Measurements from ENCODE around the gene SNX14.

- TF ChIP-seq CBX5 (IDR thresholded peaks at IDR 0.05; ENCODE audit: low read depth, low read length) (no peak), CTCF (IDR thresholded peaks at IDR 0.05; ENCODE audit: control extremely low read depth in 1 of 3, insufficient read depth in 1 of 3, low read depth in 1 of 3, low read length in 3 of 3) (no peak), POLR2AphosphoS5 (IDR thresholded peaks at IDR 0.05; ENCODE audit: low read depth, low read length) (no peak), JUND (IDR thresholded peaks at IDR 0.05; ENCODE audit: low read length) (no peak), EZH2 (IDR thresholded peaks at IDR 0.05; ENCODE audit: low read depth, low read length, severe bottlenecking) (no peak), SIN3A (conservative IDR thresholded peaks at IDR 0.05 in 1 of 2, IDR thresholded peaks at IDR 0.05 in 1 of 2; ENCODE audit: low read depth in 1 of 2, low read length in 2 of 2) (no peak), EP300 (IDR thresholded peaks at IDR 0.05; ENCODE audit: borderline replicate concordance in 1 of 2, low read depth in 2 of 2, low read length in 2 of 2) (no peak), BACH1 (IDR thresholded peaks at IDR 0.05; ENCODE audit: low read length) (no peak), POLR2A (IDR thresholded peaks at IDR 0.05; ENCODE audit: control extremely low read depth in 1 of 2, low read depth in 2 of 2, low read length in 2 of 2) (no peak), TAF1 (IDR thresholded peaks at IDR 0.05; ENCODE audit: low read depth, low read length) (no peak), ATF3 (IDR thresholded peaks at IDR 0.05; ENCODE audit: insufficient read depth, low read depth, low read length) (no peak), RAD21 (IDR thresholded peaks at IDR 0.05 in 1 of 2, conservative IDR thresholded peaks at IDR 0.05 in 1 of 2; ENCODE audit: low read depth in 2 of 2, low read length in 2 of 2) (no peak), E2F6 (IDR thresholded peaks at IDR 0.05) (no peak)
Observed at GRCh38 chr6:85547719-85548118, 45.9 kb downstream of the SNX14 start.

All from H1 (cell line).